NCI-H82 treated with DMSO at 0.1 percent for 48 hours (cell line): ENCODE results near the gene MLX.
"Not testable (repeated sequence)": the region's sequence is repeated elsewhere in the genome, so short reads cannot be mapped to it uniquely, and the experiment has no call there.

Experiments
- DNase-seq: peaks from one replicate; lab custom pipeline; 2025; ENCODE audit not compliant: unreplicated experiment; lab: John Stamatoyannopoulos, UW

Gene MLX

GRCh38 chr17:42536372-42537155, 30.3 kb upstream of the MLX start:
- DNase-seq, result peak; percentile 43

- no peak for DNase-seq
Observed at GRCh38 chr17:42537156-42537805, 29.6 kb upstream of the MLX start.

GRCh38 chr17:42537826-42538451, 29.0 kb upstream of the MLX start:
- peak; percentile 5 for DNase-seq

- no peak for DNase-seq
Observed at GRCh38 chr17:42538482-42538881, 28.4 kb upstream of the MLX start.

GRCh38 chr17:42540558-42540957, 26.3 kb upstream of the MLX start:
- not testable (repeated sequence) for DNase-seq

- DNase-seq, result no peak
Observed at GRCh38 chr17:42541041-42541833, 25.7 kb upstream of the MLX start.

GRCh38 chr17:42543190-42544079, 23.5 kb upstream of the MLX start:
- DNase-seq, result no peak

- DNase-seq, result no peak
Observed at GRCh38 chr17:42544874-42545283, 22.0 kb upstream of the MLX start.

GRCh38 chr17:42545755-42546505, 21.0 kb upstream of the MLX start:
- not testable (repeated sequence) for DNase-seq

GRCh38 chr17:42547001-42547461, 19.9 kb upstream of the MLX start:
- no peak for DNase-seq

- DNase-seq, result no peak
Observed at GRCh38 chr17:42547698-42548069, 19.2 kb upstream of the MLX start.

GRCh38 chr17:42548070-42548837, 18.6 kb upstream of the MLX start:
- DNase-seq, result peak; percentile 66

GRCh38 chr17:42548993-42549755, 17.7 kb upstream of the MLX start:
- no peak for DNase-seq

GRCh38 chr17:42552736-42553135, 14.2 kb upstream of the MLX start, which contains the start of gene HSD17B1:
Gene HSD17B1 (plus strand): TSS chr17:42552923. CDS start chr17:42552934, 11 bp downstream.
- not testable (repeated sequence) for DNase-seq

GRCh38 chr17:42553161-42553818, 13.6 kb upstream of the MLX start:
- DNase-seq, result no peak

- no peak for DNase-seq
Observed at GRCh38 chr17:42553866-42554249, 13.0 kb upstream of the MLX start.
